HCT116 (cell line): ENCODE measurements around the gene GPR37L1. TPM values are rescaled to one million over a fixed set of nuclear protein-coding genes. Genes with fewer than 3 reads are reported as not detected.

ENCODE experiments used
- ATAC-seq: fragments of 200-7000 bp; cut with Tn5 transposase; 2 replicates; pipeline ENCODE4 v1.9.1; 2020; ENCODE audit warnings: mild to moderate bottlenecking, moderate library complexity
- BruUV-seq: library from RNA; stranded (reverse); fragments of 400-500 nt; replicated peaks from 2 replicates; lab custom pipeline; 2021; lab: Mats Ljungman, UMichigan
- CTCF ChIA-PET: fragments of 300-600 bp; sonication (Branson Sonifier 250); formaldehyde crosslinking; loops from one replicate; lab custom pipeline; 2021; ENCODE audit warnings: antibody characterized with exemption; lab: Charles Lee
- POLR2A ChIA-PET: fragments of 300-600, 350-600 bp; sonication (Branson Sonifier 250); formaldehyde crosslinking; loops from one replicate; lab custom pipeline; 2021; ENCODE audit warnings: antibody characterized with exemption; lab: Charles Lee
- RAD21 ChIA-PET, 2 experiments: fragments of 300-600 bp; sonication (Branson Sonifier 250); formaldehyde crosslinking; loops; one replicate each; lab custom pipeline; 2023; ENCODE audit warnings: low total read pairs in 2 of 2; ENCODE audit not compliant: uncharacterized antibody in 2 of 2, unreplicated experiment in 2 of 2, low non-redundant PET in 1 of 2; lab: Charles Lee
- DNase-seq: peaks from one replicate; pipeline ENCODE4 v3.0.0-alpha.2; 2010; ENCODE audit warnings: low read depth, low spot score
- H2AFZ ChIP-seq: fragments of 200-600 bp; shearing (Covaris generic), sonication (generic); 2 replicates; pipeline ENCODE4 v1.6.1; 2017; ENCODE audit warnings: low read depth, mixed run types, mixed read lengths, antibody characterized with exemption, low read length; ENCODE audit not compliant: poor library complexity, severe bottlenecking
- H3K27ac ChIP-seq: 2 replicates; pipeline ENCODE4 v1.5.1; 2012; ENCODE audit warnings: low read depth, low read length
- H3K27me3 ChIP-seq: fragments of 200-600 bp; sonication (generic); 2 replicates; pipeline ENCODE4 v1.6.1; 2016; ENCODE audit warnings: mixed run types, low read length, mixed read lengths; ENCODE audit not compliant: insufficient read depth
- H3K36me3 ChIP-seq, 2 experiments: fragments of 200-500 bp in 1 of 2; fragments of 200-600 bp in 1 of 2; sonication (Bioruptor generic) in 1 of 2; sonication (generic) in 1 of 2; 2 replicates each; pipeline versions ENCODE4 v1.5.1 to v1.6.1; 2014 to 2016; ENCODE audit warnings: low read length in 2 of 2, inconsistent platforms in 1 of 2, mixed read lengths in 1 of 2, mixed run types in 1 of 2; ENCODE audit not compliant: insufficient read depth in 2 of 2, control insufficient read depth in 1 of 2
- H3K4me1 ChIP-seq, 2 experiments: fragments of 200-600 bp in 1 of 2; sonication (generic) in 1 of 2; 2 replicates each; pipeline versions ENCODE4 v1.5.1 to v1.6.1; 2012 to 2017; ENCODE audit warnings: low read length in 2 of 2, inconsistent platforms in 1 of 2, mild to moderate bottlenecking in 1 of 2, mixed read lengths in 1 of 2, mixed run types in 1 of 2, moderate library complexity in 1 of 2; ENCODE audit not compliant: insufficient read depth in 2 of 2, control insufficient read depth in 1 of 2
- H3K4me2 ChIP-seq: fragments of 200-600 bp; sonication (generic); 2 replicates; pipeline ENCODE4 v1.6.1; 2017; ENCODE audit warnings: mixed run types, low read length, mixed read lengths
- H3K4me3 ChIP-seq, 2 experiments: fragments of 200-600 bp in 1 of 2; sonication (generic) in 1 of 2; replicated peaks in 1 of 2; 2 replicates each; pipeline ENCODE4 v1.5.1; 2011 to 2016; ENCODE audit warnings: low read length in 2 of 2, control low read depth in 1 of 2, low read depth in 1 of 2, mild to moderate bottlenecking in 1 of 2, mixed read lengths in 1 of 2, mixed run types in 1 of 2
- H3K79me2 ChIP-seq: fragments of 200-600 bp; sonication (generic); 2 replicates; pipeline ENCODE4 v1.6.1; 2017; ENCODE audit warnings: mild to moderate bottlenecking, mixed run types, low read length, moderate library complexity, mixed read lengths; ENCODE audit not compliant: insufficient read depth
- H3K9ac ChIP-seq: fragments of 200-600 bp; sonication (generic); 2 replicates; pipeline ENCODE4 v1.6.1; 2016; ENCODE audit warnings: low read length, mixed read lengths
- H3K9me2 ChIP-seq: fragments of 200-600 bp; sonication (generic), shearing (Covaris generic); 2 replicates; pipeline ENCODE4 v1.6.1; 2017; ENCODE audit warnings: mixed run types, mild to moderate bottlenecking, moderate library complexity; ENCODE audit not compliant: insufficient read depth
- H3K9me3 ChIP-seq, 2 experiments: fragments of 200-500 bp in 1 of 2; fragments of 200-600 bp in 1 of 2; sonication (Bioruptor generic) in 1 of 2; sonication (generic) in 1 of 2; 2 replicates each; pipeline ENCODE4 v1.6.1; 2014 to 2017; ENCODE audit warnings: low read length in 2 of 2, mixed read lengths in 2 of 2, inconsistent platforms in 1 of 2, low read depth in 1 of 2, mild to moderate bottlenecking in 1 of 2, mixed run types in 1 of 2, moderate library complexity in 1 of 2; ENCODE audit not compliant: control insufficient read depth in 1 of 2, insufficient read depth in 1 of 2
- H4K20me1 ChIP-seq: fragments of 200-600 bp; sonication (generic), shearing (Covaris generic); 2 replicates; pipeline ENCODE4 v1.6.1; 2017; ENCODE audit warnings: mixed run types, mild to moderate bottlenecking, moderate library complexity; ENCODE audit not compliant: insufficient read depth
- CEBPB ChIP-seq: IDR thresholded peaks from 2 replicates; pipeline ENCODE4 v1.6.1; 2012; ENCODE audit warnings: low read depth
- EGR1 ChIP-seq: IDR thresholded peaks from 2 replicates; pipeline ENCODE4 v1.6.1; 2012; ENCODE audit warnings: low read depth
- ELF1 ChIP-seq: IDR thresholded peaks from 2 replicates; pipeline ENCODE4 v1.6.1; 2012; ENCODE audit warnings: low read depth, borderline replicate concordance
- EZH2 ChIP-seq: fragments of 200-600 bp; sonication (generic); IDR thresholded peaks from 2 replicates; pipeline ENCODE4 v1.6.1; 2017; ENCODE audit warnings: antibody characterized with exemption, mixed run types
- FOSL1 ChIP-seq: IDR thresholded peaks from 2 replicates; pipeline ENCODE4 v1.6.1; 2012; ENCODE audit warnings: low read depth
- JUND ChIP-seq: IDR thresholded peaks from 2 replicates; pipeline ENCODE4 v1.6.1; 2012
- POLR2A ChIP-seq: IDR thresholded peaks from 2 replicates; pipeline ENCODE4 v1.7.0; 2011; ENCODE audit warnings: borderline replicate concordance; ENCODE audit not compliant: insufficient read depth, insufficient read length; ENCODE audit errors: extremely low read depth
- POLR2AphosphoS5 ChIP-seq: IDR thresholded peaks from 2 replicates; pipeline ENCODE4 v1.6.1; 2011; ENCODE audit warnings: mild to moderate bottlenecking, low read depth, low read length, moderate library complexity
- RAD21 ChIP-seq: IDR thresholded peaks from 2 replicates; pipeline ENCODE4 v1.6.1; 2012; ENCODE audit warnings: low read depth, mild to moderate bottlenecking
- SIN3A ChIP-seq: IDR thresholded peaks from 2 replicates; pipeline ENCODE4 v1.6.1; 2012; ENCODE audit warnings: low read depth
- SP1 ChIP-seq: IDR thresholded peaks from 2 replicates; pipeline ENCODE4 v1.6.1; 2012; ENCODE audit warnings: low read depth
- SRF ChIP-seq: IDR thresholded peaks from 2 replicates; pipeline ENCODE4 v1.6.1; 2012; ENCODE audit warnings: low read depth
- ZFX ChIP-seq: fragments of 450-650 bp; IDR thresholded peaks from 2 replicates; pipeline ENCODE4 v1.6.1; 2017
- intact Hi-C: fragments of 100-400 bp; cut with micrococcal nuclease; formaldehyde crosslinking; loops from 2 replicates; pipeline ENCODE4 v1.10.0; 2022
- total RNA-seq: library from RNA; stranded (reverse); gene quantifications from one replicate; pipeline ENCODE4 v1.2.1, GENCODE V29; 2021; ENCODE audit not compliant: unreplicated experiment
- TF ChIP-seq, protein P1 (sequence below), 3 experiments: fragments of 200-600 bp in 1 of 3; sonication (generic) in 1 of 3; IDR thresholded peaks in 2 of 3; conservative IDR thresholded peaks in 1 of 3; 2 replicates each; pipeline ENCODE4 v1.5.1; 2012 to 2017; ENCODE audit warnings: low read depth in 2 of 3, low read length in 2 of 3, antibody characterized with exemption in 1 of 3, borderline replicate concordance in 1 of 3, control low read depth in 1 of 3, mild to moderate bottlenecking in 1 of 3, mixed read lengths in 1 of 3, mixed run types in 1 of 3, moderate library complexity in 1 of 3; ENCODE audit not compliant: insufficient read depth in 1 of 3
- TF ChIP-seq, protein P2 (sequence below): IDR thresholded peaks from 2 replicates; pipeline ENCODE4 v1.6.1; 2012
- TF ChIP-seq, protein P3 (sequence below): IDR thresholded peaks from 2 replicates; pipeline ENCODE4 v1.6.1; 2012
- TF ChIP-seq, protein P4 (sequence below): IDR thresholded peaks from 2 replicates; pipeline ENCODE4 v1.6.1; 2011; ENCODE audit warnings: mild to moderate bottlenecking, low read length, moderate library complexity; ENCODE audit not compliant: insufficient replicate concordance; ENCODE audit errors: extremely low read depth
- TF ChIP-seq, protein P5 (sequence below): IDR thresholded peaks from 2 replicates; pipeline ENCODE4 v1.6.1; 2012; ENCODE audit warnings: low read depth

The GPR37L1 gene
- total RNA-seq, 1 experiment from 2014 or later = 0.10 TPM

DNA sequence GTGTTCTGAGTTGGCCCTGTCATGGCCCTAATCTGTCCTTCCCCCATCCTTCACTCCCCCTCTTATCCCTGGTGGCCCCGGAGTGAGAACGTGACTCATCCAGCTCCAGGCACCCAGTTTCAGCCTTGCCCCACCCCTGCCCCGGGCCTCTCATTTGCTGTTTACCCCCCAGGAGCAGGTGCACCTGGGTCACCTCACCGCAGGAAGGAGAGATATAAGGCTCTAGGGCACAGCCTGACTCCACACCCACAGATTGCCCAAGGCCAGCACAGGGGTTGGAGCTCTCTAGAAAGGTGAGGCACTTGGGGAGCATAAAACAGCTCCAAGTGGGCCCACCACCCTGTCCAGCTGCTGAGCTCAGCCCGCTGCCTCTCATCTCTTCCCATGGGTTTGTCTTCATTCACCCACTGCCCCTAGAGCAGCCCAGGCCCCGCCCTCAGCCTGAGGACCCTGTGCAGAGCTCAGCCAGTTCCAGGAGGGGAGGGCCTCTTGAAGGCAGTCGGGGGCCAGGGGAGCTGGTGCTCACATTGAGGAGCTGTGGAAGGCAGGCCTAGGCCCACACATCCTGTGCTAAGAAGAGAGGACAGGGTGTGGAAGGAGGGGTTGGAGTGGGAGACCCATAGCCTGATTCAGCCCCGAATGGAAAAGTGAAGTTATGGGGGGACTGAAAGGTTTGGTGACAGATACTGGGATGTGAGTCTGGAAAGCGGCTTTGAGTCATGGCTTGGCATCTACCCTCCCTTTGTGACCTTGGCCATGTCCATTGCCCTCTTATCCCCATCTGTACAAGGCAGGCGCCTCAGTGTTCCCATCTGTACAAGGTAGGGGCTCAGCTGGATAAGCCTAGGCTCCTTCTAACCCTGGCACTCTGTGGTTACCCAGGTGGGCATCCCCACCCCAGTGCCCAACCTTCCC is 16.1 kb upstream of the GPR37L1 start:
- ATAC-seq (peak; percentile 52), DNase-seq (peak; percentile 65)
- POLR2A ChIA-PET = interaction anchor here (0.9 to 5.0 kb wide), 13 partner anchors 7 to 99 kb away, joined by 3 to 72 read pairs (median 4); partner anchors contain the start of gene ELF3
- no peak overlapping the region for H2AFZ ChIP-seq
- no peaks in the 10 kb centered on the region for H4K20me1 ChIP-seq
- CTCF ChIA-PET = interaction anchor here (1.2 to 3.9 kb wide), 5 partner anchors 13 to 107 kb away, joined by 3 to 26 read pairs (median 7); partner anchors contain the start of gene ELF3
- BruUV-seq = TSS peak; percentile 96
- peak overlapping the region; percentile 86 for H3K27ac ChIP-seq
- no peaks in the 10 kb centered on the region for H3K36me3 ChIP-seq
- peaks cover 54 to 70% of the 10 kb centered on the region in 2 experiments for H3K4me1 ChIP-seq
- H3K27me3 ChIP-seq = no peaks in the 10 kb centered on the region
- TF ChIP-seq, protein P1, sequence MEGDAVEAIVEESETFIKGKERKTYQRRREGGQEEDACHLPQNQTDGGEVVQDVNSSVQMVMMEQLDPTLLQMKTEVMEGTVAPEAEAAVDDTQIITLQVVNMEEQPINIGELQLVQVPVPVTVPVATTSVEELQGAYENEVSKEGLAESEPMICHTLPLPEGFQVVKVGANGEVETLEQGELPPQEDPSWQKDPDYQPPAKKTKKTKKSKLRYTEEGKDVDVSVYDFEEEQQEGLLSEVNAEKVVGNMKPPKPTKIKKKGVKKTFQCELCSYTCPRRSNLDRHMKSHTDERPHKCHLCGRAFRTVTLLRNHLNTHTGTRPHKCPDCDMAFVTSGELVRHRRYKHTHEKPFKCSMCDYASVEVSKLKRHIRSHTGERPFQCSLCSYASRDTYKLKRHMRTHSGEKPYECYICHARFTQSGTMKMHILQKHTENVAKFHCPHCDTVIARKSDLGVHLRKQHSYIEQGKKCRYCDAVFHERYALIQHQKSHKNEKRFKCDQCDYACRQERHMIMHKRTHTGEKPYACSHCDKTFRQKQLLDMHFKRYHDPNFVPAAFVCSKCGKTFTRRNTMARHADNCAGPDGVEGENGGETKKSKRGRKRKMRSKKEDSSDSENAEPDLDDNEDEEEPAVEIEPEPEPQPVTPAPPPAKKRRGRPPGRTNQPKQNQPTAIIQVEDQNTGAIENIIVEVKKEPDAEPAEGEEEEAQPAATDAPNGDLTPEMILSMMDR (IDR thresholded peaks at IDR 0.05 in 2 of 3, conservative IDR thresholded peaks at IDR 0.05 in 1 of 3; ENCODE audit: borderline replicate concordance in 1 of 3, insufficient read depth in 1 of 3, low read depth in 2 of 3, low read length in 2 of 3) = no peak
- TF ChIP-seq EZH2 (no peak), POLR2AphosphoS5 (no peak), ELF1 (no peak), RAD21 (no peak), POLR2A (no peak), SIN3A (no peak), ZFX (no peak), SRF (no peak), JUND (no peak), EGR1 (no peak), FOSL1 (no peak), CEBPB (no peak), SP1 (no peak)
- TF ChIP-seq, protein P2, sequence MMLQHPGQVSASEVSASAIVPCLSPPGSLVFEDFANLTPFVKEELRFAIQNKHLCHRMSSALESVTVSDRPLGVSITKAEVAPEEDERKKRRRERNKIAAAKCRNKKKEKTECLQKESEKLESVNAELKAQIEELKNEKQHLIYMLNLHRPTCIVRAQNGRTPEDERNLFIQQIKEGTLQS = no peak
- TF ChIP-seq, protein P3, sequence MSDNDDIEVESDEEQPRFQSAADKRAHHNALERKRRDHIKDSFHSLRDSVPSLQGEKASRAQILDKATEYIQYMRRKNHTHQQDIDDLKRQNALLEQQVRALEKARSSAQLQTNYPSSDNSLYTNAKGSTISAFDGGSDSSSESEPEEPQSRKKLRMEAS = no peak
- TF ChIP-seq, protein P4, sequence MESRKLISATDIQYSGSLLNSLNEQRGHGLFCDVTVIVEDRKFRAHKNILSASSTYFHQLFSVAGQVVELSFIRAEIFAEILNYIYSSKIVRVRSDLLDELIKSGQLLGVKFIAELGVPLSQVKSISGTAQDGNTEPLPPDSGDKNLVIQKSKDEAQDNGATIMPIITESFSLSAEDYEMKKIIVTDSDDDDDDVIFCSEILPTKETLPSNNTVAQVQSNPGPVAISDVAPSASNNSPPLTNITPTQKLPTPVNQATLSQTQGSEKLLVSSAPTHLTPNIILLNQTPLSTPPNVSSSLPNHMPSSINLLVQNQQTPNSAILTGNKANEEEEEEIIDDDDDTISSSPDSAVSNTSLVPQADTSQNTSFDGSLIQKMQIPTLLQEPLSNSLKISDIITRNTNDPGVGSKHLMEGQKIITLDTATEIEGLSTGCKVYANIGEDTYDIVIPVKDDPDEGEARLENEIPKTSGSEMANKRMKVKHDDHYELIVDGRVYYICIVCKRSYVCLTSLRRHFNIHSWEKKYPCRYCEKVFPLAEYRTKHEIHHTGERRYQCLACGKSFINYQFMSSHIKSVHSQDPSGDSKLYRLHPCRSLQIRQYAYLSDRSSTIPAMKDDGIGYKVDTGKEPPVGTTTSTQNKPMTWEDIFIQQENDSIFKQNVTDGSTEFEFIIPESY = no peak
- TF ChIP-seq, protein P5, sequence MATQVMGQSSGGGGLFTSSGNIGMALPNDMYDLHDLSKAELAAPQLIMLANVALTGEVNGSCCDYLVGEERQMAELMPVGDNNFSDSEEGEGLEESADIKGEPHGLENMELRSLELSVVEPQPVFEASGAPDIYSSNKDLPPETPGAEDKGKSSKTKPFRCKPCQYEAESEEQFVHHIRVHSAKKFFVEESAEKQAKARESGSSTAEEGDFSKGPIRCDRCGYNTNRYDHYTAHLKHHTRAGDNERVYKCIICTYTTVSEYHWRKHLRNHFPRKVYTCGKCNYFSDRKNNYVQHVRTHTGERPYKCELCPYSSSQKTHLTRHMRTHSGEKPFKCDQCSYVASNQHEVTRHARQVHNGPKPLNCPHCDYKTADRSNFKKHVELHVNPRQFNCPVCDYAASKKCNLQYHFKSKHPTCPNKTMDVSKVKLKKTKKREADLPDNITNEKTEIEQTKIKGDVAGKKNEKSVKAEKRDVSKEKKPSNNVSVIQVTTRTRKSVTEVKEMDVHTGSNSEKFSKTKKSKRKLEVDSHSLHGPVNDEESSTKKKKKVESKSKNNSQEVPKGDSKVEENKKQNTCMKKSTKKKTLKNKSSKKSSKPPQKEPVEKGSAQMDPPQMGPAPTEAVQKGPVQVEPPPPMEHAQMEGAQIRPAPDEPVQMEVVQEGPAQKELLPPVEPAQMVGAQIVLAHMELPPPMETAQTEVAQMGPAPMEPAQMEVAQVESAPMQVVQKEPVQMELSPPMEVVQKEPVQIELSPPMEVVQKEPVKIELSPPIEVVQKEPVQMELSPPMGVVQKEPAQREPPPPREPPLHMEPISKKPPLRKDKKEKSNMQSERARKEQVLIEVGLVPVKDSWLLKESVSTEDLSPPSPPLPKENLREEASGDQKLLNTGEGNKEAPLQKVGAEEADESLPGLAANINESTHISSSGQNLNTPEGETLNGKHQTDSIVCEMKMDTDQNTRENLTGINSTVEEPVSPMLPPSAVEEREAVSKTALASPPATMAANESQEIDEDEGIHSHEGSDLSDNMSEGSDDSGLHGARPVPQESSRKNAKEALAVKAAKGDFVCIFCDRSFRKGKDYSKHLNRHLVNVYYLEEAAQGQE = no peak
- peak overlapping the region; percentile 22 to 40 for H3K4me3 ChIP-seq
- H3K4me2 ChIP-seq = peak overlapping the region; percentile 78
- intact Hi-C loops = loop anchor here (5.0 kb wide), 2 partner anchors 49 to 394 kb away; no protein-coding TSS in a partner anchor
- H3K9me2 ChIP-seq = no peaks in the 10 kb centered on the region
- peak overlapping the region; percentile 39 for H3K9ac ChIP-seq
- RAD21 ChIA-PET = interaction anchor here (0.9 to 1.7 kb wide), 6 partner anchors 12 to 100 kb away, joined by 3 to 7 read pairs (median 4); partner anchors contain the start of gene ELF3 (in 2 of the 2)
- H3K79me2 ChIP-seq = no peaks in the 10 kb centered on the region
- no peaks in the 10 kb centered on the region for H3K9me3 ChIP-seq
